CMK (cell line): ENCODE measurements around the gene ATP11A.

Source experiments
- DNase-seq: peaks from one replicate; pipeline ENCODE4 v3.0.0-alpha.2; 2010; ENCODE audit warnings: low read depth

ATP11A gene

GRCh38 chr13:112710855-112711527 lies 21.2 kb downstream of the ATP11A start:
- no peak for DNase-seq

GRCh38 chr13:112711528-112712265 lies 21.9 kb downstream of the ATP11A start:
- no peak for DNase-seq

DNA sequence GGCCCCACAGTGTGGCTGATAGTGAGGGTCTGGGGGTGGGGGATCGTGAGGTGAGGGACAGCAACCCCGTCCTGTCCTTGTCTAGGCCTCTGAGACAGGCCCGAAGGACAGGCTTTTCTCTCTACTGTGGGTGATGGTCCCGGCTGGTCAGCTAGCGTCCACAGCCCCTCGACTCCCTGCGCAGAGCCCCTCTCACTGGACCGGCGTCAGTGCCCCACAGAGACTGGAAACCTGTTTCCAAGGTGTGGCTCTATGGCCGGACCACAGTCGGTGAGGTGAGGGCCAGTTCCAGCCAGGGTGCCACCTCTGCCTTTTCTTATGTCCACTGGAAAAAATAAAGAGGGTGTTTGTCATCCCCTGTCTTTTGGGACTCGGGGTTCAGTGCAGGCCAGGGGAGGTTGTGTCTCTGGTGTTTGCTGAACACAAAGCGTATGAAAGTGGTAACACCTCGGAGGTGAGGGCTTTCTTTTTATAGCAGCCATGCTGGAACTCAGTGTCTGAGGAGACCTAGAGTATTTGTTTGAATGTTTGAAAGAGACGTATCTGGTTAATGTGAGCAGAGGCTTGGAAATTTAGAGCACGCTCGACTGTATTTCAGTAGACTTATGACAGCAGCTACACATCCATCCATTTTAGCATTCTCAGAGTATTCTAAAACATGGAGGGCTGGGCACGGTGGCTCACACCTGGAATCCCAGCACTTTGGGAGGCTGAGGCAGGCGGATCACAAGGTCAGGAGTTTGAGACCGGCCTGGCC lies 22.8 kb downstream of the ATP11A start:
- DNase-seq, result no peak

- no peak for DNase-seq
These were observed 23.8 kb downstream of the ATP11A start for GRCh38 chr13:112713517-112714253.

DNA sequence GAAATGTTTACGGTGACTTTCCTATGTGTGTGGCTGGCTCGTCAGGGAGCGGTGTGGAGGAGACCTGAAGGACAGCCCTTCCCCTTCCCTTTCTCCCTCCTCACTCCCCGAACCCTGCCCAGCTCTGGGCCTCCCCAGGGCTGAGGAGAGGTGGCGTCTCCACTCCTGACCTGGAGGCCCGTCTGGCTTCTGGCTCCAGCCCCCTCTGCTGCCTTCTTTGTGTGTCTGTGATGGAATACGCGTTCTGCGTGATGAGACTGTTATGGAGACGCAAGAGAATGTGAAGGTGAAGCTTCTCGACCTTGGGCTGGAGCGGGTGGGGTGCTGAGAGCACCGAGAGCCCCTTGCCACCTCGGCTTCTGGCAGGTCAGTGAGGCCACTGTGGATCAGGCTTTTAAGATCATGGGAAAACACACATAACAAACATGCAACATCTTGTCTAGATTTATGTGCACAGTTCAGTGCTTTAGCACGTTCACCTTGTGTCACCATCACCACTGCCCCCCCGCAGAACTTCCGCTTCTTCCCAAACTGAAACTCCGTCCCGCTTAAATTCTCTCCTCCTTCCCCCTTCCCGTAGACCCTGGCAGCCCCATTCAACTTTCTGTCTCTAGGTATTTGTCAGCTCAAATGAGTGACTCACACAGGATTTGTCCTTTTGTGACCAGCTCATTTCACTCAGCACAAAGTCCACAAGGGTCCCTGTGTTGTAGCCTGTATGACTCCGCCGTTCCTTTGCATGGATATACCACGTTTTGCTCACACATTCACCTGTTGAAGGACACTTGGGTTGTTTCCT lies 24.7 kb downstream of the ATP11A start:
- no peak for DNase-seq

GRCh38 chr13:112715210-112715609 lies 25.4 kb downstream of the ATP11A start:
- no peak for DNase-seq

GRCh38 chr13:112715715-112716460 lies 26.1 kb downstream of the ATP11A start:
- DNase-seq, result no peak

GRCh38 chr13:112716461-112716820 lies 26.6 kb downstream of the ATP11A start:
- no peak for DNase-seq

DNA sequence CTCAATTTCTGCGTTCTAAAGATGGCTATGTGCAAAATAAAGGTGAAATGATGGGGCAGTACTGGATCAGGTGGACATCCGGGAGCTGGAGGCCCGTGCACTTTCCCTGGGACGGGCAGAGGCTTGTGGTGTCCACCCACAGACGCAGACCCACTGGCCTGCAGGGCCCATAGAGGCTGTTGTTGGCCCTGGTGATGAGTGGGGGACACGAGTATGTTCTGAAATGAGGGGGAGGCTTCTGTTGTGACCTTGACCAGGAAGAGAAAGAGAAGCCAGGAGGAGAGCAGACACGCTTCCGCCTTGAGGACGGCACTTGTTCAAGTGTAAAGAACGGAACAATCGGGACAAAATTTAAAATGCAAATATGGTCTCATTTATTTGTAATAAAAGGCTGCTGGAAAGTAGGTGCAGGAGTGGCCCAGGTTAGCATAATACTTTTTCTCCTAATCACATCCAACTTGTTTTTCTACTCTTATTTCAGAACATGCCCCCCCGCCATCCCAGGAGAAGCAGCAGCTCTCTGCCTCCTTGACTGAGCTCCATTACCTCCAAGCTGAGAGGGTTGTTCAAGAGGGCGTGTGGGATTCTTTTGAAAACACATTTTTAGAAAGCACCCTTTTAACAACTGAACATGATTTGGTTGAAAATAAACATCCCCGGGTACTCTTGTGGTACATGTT lies 27.1 kb downstream of the ATP11A start:
- DNase-seq, result no peak

- no peak for DNase-seq
These were observed 28.5 kb downstream of the ATP11A start for GRCh38 chr13:112718318-112718717.

DNA sequence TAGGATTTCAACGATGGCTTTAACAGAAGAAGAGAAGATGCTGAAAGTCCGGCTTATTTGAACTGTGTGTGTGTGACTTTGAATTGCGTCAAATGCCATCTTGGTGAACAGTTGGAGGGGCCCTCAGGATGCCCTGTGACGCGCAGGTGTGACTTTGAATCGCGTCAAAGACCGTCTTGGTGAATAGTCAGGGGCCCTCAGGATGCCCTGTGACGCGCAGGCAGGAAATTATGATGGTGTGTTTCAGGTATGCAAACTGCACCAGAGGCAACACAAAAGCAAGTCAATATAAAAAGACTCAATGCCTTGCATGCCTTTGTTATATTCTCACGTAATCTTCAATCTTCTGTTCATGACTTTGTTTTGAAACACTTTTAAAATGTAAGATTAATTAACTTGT lies 29.2 kb downstream of the ATP11A start:
- no peak for DNase-seq

DNA sequence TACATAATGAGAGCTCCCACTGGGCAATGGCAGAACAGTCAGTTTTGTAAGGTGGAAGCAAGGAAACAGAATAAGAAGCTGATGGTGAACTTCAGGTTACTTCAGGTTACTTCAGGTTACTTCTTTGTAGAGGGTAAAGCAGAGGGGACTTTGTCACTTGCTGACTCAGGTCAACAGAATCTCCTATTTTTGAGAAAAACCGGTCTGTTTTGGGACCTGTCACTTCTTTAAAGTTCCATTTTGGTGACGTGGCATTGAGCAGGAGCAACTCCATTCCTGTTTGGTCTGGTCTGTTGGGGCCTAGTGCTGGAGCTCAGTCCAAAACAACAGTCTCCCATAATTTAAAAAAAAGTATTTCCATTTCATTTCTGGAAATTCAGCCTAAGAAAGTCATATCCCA lies 29.7 kb downstream of the ATP11A start:
- DNase-seq, result no peak

GRCh38 chr13:112720251-112720650 lies 30.4 kb downstream of the ATP11A start:
- no peak for DNase-seq

GRCh38 chr13:112720814-112721197 lies 31.0 kb downstream of the ATP11A start:
- no peak for DNase-seq

GRCh38 chr13:112721198-112722104 lies 31.6 kb downstream of the ATP11A start:
- no peak for DNase-seq

- DNase-seq, result no peak
These were observed 32.8 kb downstream of the ATP11A start for GRCh38 chr13:112722433-112723263.

- DNase-seq, result no peak
These were observed 33.9 kb downstream of the ATP11A start for GRCh38 chr13:112723771-112724170.

- DNase-seq, result no peak
These were observed 35.0 kb downstream of the ATP11A start for GRCh38 chr13:112724788-112725345.
